ENCODE results near the gene LGR4. TPM values are rescaled to one million over a fixed set of nuclear protein-coding genes. Genes with fewer than 3 reads are reported as not detected.
"Not testable (repeated sequence)": the region's sequence is repeated elsewhere in the genome, so short reads cannot be mapped to it uniquely, and the experiment has no call there.

LGR4 gene
- total RNA-seq, 1 donor from 2014 or later, result 16.7 TPM

GRCh38 chr11:27460158-27460978 lies 12.2 kb downstream of the LGR4 start:
- no peak for DNase-seq (ENCODE audit: extremely low read depth, low read depth, low spot score)

- DNase-seq (ENCODE audit: extremely low read depth, low read depth, low spot score), result no peak
Measured at GRCh38 chr11:27459191-27459590, 13.4 kb downstream of the LGR4 start.

- DNase-seq (ENCODE audit: extremely low read depth, low read depth, low spot score), result no peak
Measured at GRCh38 chr11:27458182-27458581, 14.4 kb downstream of the LGR4 start.

DNA sequence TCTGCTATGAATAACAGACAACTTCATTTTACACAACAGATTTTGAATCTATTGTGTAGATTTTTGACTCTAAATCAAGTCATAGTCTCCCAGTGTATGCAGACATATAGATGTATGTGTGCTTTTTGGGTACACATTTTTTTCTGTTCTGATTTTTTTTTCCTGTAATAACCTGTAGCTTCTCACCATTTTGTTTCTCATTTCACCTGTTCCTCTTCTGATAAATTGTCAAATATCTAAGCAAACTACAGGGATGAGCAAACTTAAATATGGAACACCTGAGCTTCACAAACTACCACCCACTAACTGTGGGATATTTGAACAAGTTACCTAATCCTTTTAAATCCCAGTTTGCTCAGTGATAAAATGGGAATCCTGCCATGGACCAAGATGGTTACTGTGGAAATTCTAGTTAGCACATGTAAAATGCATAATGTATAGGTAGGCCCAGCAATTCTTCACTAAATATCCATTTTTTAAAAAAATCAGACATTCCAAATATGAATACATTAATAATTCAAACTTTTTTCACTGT lies 15.7 kb downstream of the LGR4 start:
- no peak for DNase-seq (ENCODE audit: extremely low read depth, low read depth, low spot score)

- no peak for DNase-seq (ENCODE audit: extremely low read depth, low read depth, low spot score)
Measured at GRCh38 chr11:27456140-27456794, 16.3 kb downstream of the LGR4 start.

DNA sequence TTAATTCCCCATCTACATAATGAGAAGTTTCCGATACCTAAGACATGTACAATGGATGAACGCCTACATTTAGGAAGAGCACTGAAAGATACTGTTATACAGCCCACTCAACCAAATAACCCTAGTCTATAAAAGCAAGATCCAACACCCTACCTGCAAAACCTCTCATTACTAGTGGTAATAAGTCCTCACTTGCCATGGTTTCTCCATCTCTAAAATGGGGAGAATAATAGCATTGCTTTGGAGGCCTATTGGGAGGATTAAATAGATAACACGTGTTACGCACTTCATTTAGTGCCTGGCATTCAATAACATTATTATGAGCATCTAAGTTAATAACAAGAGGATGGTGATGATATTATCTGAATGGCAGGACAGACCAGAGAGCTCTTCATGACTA lies 16.9 kb downstream of the LGR4 start:
- no peak for DNase-seq (ENCODE audit: extremely low read depth, low read depth, low spot score)

GRCh38 chr11:27453701-27454100 lies 18.9 kb downstream of the LGR4 start:
- no peak for DNase-seq (ENCODE audit: extremely low read depth, low read depth, low spot score)

- DNase-seq (ENCODE audit: extremely low read depth, low read depth, low spot score), result no peak
Measured at GRCh38 chr11:27452147-27452546, 20.4 kb downstream of the LGR4 start.

GRCh38 chr11:27451244-27451965 lies 21.2 kb downstream of the LGR4 start:
- DNase-seq (ENCODE audit: extremely low read depth, low read depth, low spot score), result no peak

DNA sequence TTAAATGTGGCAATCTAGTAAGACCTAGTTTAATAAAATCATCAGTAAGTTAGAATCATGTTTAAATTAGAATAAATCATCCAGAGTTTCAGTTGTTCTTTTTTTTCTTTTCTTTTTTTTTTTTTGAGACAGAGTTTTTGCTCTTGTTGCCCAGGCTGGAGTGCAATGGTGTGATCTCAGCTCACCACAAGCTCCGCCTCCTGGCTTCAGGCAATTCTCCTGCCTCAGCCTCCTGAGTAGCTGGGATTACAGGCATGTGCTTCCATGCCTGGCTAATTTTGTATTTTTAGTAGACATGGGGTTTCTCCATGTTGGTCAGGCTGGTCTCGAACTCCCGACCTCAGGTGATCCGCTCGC lies 24.4 kb downstream of the LGR4 start:
- not testable (repeated sequence) for DNase-seq (ENCODE audit: extremely low read depth, low read depth, low spot score)

DNA sequence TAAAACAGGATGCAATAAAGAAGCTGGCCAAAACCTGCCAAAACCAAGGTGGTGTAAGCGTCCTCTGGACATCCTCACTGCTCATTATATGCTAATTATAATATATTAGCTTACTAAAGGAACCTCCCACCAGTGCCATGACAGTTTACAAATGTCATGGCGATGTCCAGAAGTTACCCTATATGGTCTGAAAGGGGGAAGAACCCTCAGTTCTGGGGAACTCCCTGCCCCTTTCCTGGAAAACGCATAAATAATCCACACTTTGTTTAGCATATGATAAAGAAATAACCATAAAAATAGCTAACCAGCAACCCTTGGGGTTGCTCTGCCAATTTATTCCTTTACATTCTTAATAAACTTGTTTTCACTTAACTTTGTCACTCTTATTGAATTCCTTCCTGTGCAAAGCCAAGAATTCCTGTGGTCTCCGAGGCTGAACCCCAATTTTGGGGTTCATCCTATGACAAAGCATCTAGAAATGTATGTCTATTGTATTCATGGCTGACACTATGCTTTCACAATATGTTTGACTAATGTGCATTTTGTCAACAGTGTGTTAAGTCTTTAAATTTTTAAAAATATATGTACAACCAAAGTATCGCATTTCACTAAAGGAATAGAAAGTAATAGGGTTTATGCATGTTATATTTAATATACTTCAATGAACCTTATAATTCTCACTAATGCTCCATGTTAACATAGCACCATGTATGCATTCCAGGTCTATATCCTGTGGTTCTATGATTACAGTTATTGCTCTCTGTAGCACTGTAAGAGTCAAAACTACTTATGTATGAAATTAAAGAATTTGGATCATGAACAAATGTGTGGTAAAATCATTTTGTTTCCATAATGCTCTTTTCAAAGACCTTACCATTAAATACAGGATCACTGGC lies 25.1 kb downstream of the LGR4 start:
- DNase-seq (ENCODE audit: extremely low read depth, low read depth, low spot score), result no peak

DNA sequence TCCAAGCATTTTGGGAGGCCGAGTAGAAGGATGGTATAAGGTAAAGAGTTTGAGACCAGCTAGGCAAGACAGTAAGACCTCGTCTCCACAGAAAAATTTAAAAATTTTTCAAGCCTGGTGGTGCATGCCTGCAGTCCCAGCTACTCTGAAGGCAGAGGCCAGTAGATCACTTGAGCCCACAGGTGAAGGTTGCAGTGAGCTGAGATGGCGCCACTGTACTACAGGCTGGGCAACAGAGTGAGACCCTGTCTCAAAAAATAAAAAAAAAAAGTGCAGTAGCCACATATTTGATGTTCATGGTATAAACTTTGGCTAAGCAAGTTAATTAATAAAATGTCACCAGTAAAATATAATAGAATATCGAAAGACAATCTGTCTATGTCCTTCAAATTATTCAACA lies 27.0 kb downstream of the LGR4 start:
- DNase-seq (ENCODE audit: extremely low read depth, low read depth, low spot score), result no peak

- no peak for DNase-seq (ENCODE audit: extremely low read depth, low read depth, low spot score)
Measured at GRCh38 chr11:27444801-27445215, 27.8 kb downstream of the LGR4 start.

- no peak for DNase-seq (ENCODE audit: extremely low read depth, low read depth, low spot score)
Measured at GRCh38 chr11:27443746-27444507, 28.7 kb downstream of the LGR4 start.

- DNase-seq (ENCODE audit: extremely low read depth, low read depth, low spot score), result no peak
Measured at GRCh38 chr11:27443227-27443626, 29.4 kb downstream of the LGR4 start.

DNA sequence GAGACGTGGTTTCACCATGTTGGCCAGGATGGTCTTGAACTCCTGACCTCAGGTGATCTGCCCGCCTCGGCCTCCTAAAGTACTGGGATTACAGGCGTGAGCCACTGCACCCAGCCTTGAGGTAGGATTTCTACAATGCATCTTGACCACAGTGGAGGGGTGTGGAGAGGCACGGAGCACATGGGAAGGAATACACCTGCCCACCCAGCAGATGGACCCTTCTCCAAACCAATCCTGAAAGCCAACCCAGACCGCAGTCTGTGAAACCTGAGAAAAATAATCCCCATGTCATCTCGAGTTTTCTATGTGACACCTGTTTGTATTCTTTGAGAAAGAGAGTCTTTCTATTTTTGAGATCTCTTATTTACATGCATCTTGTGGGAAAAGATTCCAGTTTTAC lies 32.5 kb downstream of the LGR4 start:
- no peak for DNase-seq (ENCODE audit: extremely low read depth, low read depth, low spot score)

GRCh38 chr11:27438595-27438981 lies 34.0 kb downstream of the LGR4 start:
- no peak for DNase-seq (ENCODE audit: extremely low read depth, low read depth, low spot score)

DNA sequence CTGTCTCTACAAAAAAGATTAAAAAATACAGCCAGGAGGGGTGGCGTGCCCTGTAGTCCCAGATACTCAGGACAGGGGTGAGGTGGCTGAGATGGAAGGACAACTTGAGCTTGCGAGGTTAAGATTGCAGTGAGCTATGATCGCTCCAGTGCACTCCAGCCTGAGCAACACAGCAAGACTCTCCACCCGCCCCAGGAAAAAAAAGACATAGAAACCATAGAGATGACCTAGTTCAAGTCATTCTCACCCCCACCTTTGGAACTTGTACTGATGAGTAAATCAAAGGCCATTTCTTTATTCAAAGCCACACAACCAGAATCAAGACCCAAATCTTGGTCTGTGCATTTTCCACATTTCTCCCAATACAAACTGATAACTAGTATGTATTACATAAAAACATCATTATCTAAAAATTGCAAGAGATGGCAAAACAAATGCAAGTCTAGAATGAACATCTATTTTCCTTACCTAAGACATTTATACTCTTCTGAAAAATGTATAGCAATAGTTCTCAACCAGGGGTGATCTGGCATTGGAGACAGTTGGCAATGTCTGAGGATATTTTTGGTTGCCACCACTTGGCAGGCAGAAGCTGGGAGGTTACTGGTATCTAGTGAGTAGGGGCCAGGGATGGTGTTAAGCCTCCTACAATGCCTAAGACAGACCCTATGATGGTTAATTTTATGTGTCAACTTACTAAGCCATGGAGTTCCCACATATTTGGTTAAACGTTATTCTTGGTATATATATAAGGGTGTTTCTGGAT lies 34.6 kb downstream of the LGR4 start:
- DNase-seq (ENCODE audit: extremely low read depth, low read depth, low spot score), result no peak

- DNase-seq (ENCODE audit: extremely low read depth, low read depth, low spot score), result no peak
Measured at GRCh38 chr11:27436916-27437315, 35.7 kb downstream of the LGR4 start.
